Ishikawa (cell line): ENCODE measurements around the gene TRPC6.

Source experiments
- CEBPB ChIP-seq: IDR thresholded peaks from 2 replicates; pipeline ENCODE4 v1.6.1; 2012
- EGR1 ChIP-seq: IDR thresholded peaks from 2 replicates; pipeline ENCODE4 v1.6.1; 2012
- EP300 ChIP-seq: IDR thresholded peaks from 2 replicates; pipeline ENCODE4 v1.6.1; 2012; ENCODE audit warnings: borderline replicate concordance
- FOXM1 ChIP-seq: IDR thresholded peaks from 2 replicates; pipeline ENCODE4 v1.6.1; 2012; ENCODE audit warnings: low read depth, borderline replicate concordance
- NFIC ChIP-seq: IDR thresholded peaks from 2 replicates; pipeline ENCODE4 v1.6.1; 2012
- RAD21 ChIP-seq: IDR thresholded peaks from 2 replicates; pipeline ENCODE4 v1.6.1; 2012; ENCODE audit warnings: low read depth
- TAF1 ChIP-seq: IDR thresholded peaks from 2 replicates; pipeline ENCODE4 v1.6.1; 2012; ENCODE audit warnings: low read depth, mild to moderate bottlenecking
- TEAD4 ChIP-seq: IDR thresholded peaks from 2 replicates; pipeline ENCODE4 v1.6.1; 2012
- ZBTB7A ChIP-seq: IDR thresholded peaks from 2 replicates; pipeline ENCODE4 v1.6.1; 2012; ENCODE audit warnings: low read depth
- TF ChIP-seq, protein P1 (sequence below): IDR thresholded peaks from 2 replicates; pipeline ENCODE4 v1.6.1; 2012; ENCODE audit warnings: low read depth, mild to moderate bottlenecking
- TF ChIP-seq, protein P2 (sequence below): IDR thresholded peaks from 2 replicates; pipeline ENCODE4 v1.6.1; 2012

DNA sequence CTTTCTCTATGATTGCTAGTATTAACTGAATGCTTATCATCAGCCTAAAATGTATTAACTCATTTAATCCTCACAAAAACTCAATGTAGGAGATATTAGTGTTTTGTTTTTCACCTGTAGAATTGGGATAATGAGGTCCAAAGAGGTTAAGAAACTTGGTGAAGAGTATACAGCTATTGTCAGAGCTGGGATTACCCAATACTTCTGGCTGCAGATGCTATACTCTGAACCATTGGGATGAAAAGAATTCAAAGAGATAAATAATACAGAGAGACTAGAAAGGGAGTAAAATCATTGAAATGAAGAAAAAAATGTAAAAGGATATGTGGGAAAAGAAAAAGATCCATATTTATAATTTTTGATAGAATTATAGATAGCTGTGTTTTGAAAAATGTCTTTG, 137.1 kb downstream of the TRPC6 start:
- TF ChIP-seq CEBPB = no peak
- TF ChIP-seq ZBTB7A = no peak
- no peak for TF ChIP-seq RAD21
- no peak for TF ChIP-seq TAF1
- TF ChIP-seq, protein P1, sequence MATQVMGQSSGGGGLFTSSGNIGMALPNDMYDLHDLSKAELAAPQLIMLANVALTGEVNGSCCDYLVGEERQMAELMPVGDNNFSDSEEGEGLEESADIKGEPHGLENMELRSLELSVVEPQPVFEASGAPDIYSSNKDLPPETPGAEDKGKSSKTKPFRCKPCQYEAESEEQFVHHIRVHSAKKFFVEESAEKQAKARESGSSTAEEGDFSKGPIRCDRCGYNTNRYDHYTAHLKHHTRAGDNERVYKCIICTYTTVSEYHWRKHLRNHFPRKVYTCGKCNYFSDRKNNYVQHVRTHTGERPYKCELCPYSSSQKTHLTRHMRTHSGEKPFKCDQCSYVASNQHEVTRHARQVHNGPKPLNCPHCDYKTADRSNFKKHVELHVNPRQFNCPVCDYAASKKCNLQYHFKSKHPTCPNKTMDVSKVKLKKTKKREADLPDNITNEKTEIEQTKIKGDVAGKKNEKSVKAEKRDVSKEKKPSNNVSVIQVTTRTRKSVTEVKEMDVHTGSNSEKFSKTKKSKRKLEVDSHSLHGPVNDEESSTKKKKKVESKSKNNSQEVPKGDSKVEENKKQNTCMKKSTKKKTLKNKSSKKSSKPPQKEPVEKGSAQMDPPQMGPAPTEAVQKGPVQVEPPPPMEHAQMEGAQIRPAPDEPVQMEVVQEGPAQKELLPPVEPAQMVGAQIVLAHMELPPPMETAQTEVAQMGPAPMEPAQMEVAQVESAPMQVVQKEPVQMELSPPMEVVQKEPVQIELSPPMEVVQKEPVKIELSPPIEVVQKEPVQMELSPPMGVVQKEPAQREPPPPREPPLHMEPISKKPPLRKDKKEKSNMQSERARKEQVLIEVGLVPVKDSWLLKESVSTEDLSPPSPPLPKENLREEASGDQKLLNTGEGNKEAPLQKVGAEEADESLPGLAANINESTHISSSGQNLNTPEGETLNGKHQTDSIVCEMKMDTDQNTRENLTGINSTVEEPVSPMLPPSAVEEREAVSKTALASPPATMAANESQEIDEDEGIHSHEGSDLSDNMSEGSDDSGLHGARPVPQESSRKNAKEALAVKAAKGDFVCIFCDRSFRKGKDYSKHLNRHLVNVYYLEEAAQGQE = no peak
- no peak for TF ChIP-seq EP300
- TF ChIP-seq EGR1 = no peak
- TF ChIP-seq NFIC = no peak
- TF ChIP-seq, protein P2, sequence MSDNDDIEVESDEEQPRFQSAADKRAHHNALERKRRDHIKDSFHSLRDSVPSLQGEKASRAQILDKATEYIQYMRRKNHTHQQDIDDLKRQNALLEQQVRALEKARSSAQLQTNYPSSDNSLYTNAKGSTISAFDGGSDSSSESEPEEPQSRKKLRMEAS = no peak
- TF ChIP-seq TEAD4 = no peak
- no peak for TF ChIP-seq FOXM1
